GM23338 (cell line): Measurements from ENCODE around the gene PRDM1. TPM values are rescaled to one million over a fixed set of nuclear protein-coding genes. Genes with fewer than 3 reads are reported as not detected.

Experiments used
- ATAC-seq: fragments of 200-7000 bp; cut with Tn5 transposase; 3 replicates; pipeline ENCODE4 v1.9.1; 2020
- DNase-seq: peaks from one replicate; pipeline ENCODE4 v3.0.0-alpha.2; 2015; ENCODE audit warnings: low spot score
- H2AFZ ChIP-seq: fragments of 200-600 bp; sonication (generic); 2 replicates; pipeline ENCODE4 v1.8.0; 2016; ENCODE audit warnings: antibody characterized with exemption, mild to moderate bottlenecking, moderate library complexity
- H3F3A ChIP-seq: fragments of 200-600 bp; sonication (generic); replicated peaks from 2 replicates; pipeline ENCODE4 v1.8.0; 2017; ENCODE audit warnings: antibody characterized with exemption, mixed run types, low read depth
- H3K27ac ChIP-seq: fragments of 200-600 bp; sonication (generic); 2 replicates; pipeline ENCODE4 v1.6.1; 2016; ENCODE audit warnings: low read depth
- H3K27me3 ChIP-seq: fragments of 200-600 bp; sonication (generic); 2 replicates; pipeline ENCODE4 v1.8.0; 2016; ENCODE audit warnings: mild to moderate bottlenecking, mixed run types, moderate library complexity; ENCODE audit not compliant: insufficient read depth
- H3K36me3 ChIP-seq: fragments of 200-600 bp; sonication (generic); 2 replicates; pipeline ENCODE4 v1.8.0; 2016; ENCODE audit warnings: mild to moderate bottlenecking; ENCODE audit not compliant: insufficient read depth
- H3K4me1 ChIP-seq: fragments of 200-600 bp; sonication (generic); 2 replicates; pipeline ENCODE4 v1.8.0; 2016; ENCODE audit warnings: mild to moderate bottlenecking, moderate library complexity; ENCODE audit not compliant: insufficient read depth
- H3K4me2 ChIP-seq: fragments of 200-600 bp; sonication (generic); 2 replicates; pipeline ENCODE4 v1.7.1; 2017; ENCODE audit warnings: mixed run types
- H3K4me3 ChIP-seq: fragments of 200-600 bp; sonication (generic); 2 replicates; pipeline ENCODE4 v1.6.1; 2016; ENCODE audit warnings: mixed run types
- H3K79me2 ChIP-seq: fragments of 200-600 bp; sonication (generic); replicated peaks from 2 replicates; pipeline ENCODE4 v1.8.0; 2017; ENCODE audit warnings: mild to moderate bottlenecking; ENCODE audit not compliant: insufficient read depth
- H3K9me2 ChIP-seq: fragments of 200-600 bp; sonication (generic); 2 replicates; pipeline ENCODE4 v1.8.0; 2017; ENCODE audit not compliant: insufficient read depth
- H4K20me1 ChIP-seq: fragments of 200-600 bp; sonication (generic); replicated peaks from 2 replicates; pipeline ENCODE4 v1.8.0; 2017; ENCODE audit warnings: mild to moderate bottlenecking; ENCODE audit not compliant: insufficient read depth
- H3K27ac Mint-ChIP-seq: 2 replicates; pipeline ENCODE4 v1.8.0; 2020; ENCODE audit warnings: inconsistent platforms, mild to moderate bottlenecking, moderate library complexity, mixed read lengths
- H3K27me3 Mint-ChIP-seq: 3 replicates; pipeline ENCODE4 v1.8.0; 2022; ENCODE audit warnings: low read depth, mild to moderate bottlenecking, moderate library complexity, mixed read lengths, inconsistent platforms; ENCODE audit not compliant: insufficient read depth, poor library complexity
- H3K36me3 Mint-ChIP-seq: 3 replicates; pipeline ENCODE4 v1.8.0; 2021; ENCODE audit warnings: low read depth, mild to moderate bottlenecking, inconsistent platforms, moderate library complexity, mixed read lengths
- H3K4me1 Mint-ChIP-seq: 3 replicates; pipeline ENCODE4 v1.8.0; 2020; ENCODE audit warnings: mild to moderate bottlenecking, inconsistent platforms, mixed read lengths
- H3K4me3 Mint-ChIP-seq: 3 replicates; pipeline ENCODE4 v1.8.0; 2021; ENCODE audit warnings: moderate library complexity, mild to moderate bottlenecking, inconsistent platforms, mixed read lengths
- H3K9me3 Mint-ChIP-seq: 3 replicates; pipeline ENCODE4 v1.8.0; 2020; ENCODE audit warnings: moderate library complexity, mild to moderate bottlenecking, inconsistent platforms, mixed read lengths
- ETS1 ChIP-seq: IDR thresholded peaks from 2 replicates; pipeline ENCODE4 v1.6.1; 2016; ENCODE audit warnings: antibody characterized with exemption
- EZH2phosphoT487 ChIP-seq: fragments of 200-600 bp; sonication (generic); IDR thresholded peaks from one replicate; pipeline ENCODE4 v1.8.1; 2018; ENCODE audit warnings: antibody characterized with exemption; ENCODE audit not compliant: unreplicated experiment
- STAT1 ChIP-seq: IDR thresholded peaks from one replicate; pipeline ENCODE4 v1.6.1; 2016; ENCODE audit warnings: antibody characterized with exemption; ENCODE audit not compliant: unreplicated experiment
- ZNF114 ChIP-seq: fragments of 250-450 bp; sonication (Bioruptor Pico); IDR thresholded peaks from 2 replicates; pipeline ENCODE4 v1.5.0; 2020; ENCODE audit warnings: mild to moderate bottlenecking, moderate library complexity
- ZNF462 ChIP-seq: fragments of 250-450 bp; sonication (Bioruptor Pico); IDR thresholded peaks from 2 replicates; pipeline ENCODE4 v1.5.0; 2020; ENCODE audit warnings: mild to moderate bottlenecking, moderate library complexity
- polyA plus RNA-seq: library from polyadenylated mRNA; unstranded; fragments of >200 nt; fragmentation: Nextera tagmentation; extraction: Ambion mirVana; gene quantifications from 2 replicates; pipeline ENCODE4 v1.2.1, GENCODE V29; 2016
- total RNA-seq: library from RNA; depleted of rRNA; stranded (reverse); fragments of >200 nt; shearing (Covaris generic); gene quantifications from 2 replicates; pipeline ENCODE4 v1.2.3, GENCODE V29; 2014

The PRDM1 gene
- total and polyA plus RNA-seq, 2 experiments from 2014 or later = 0.65 to 0.73 TPM

- TF ChIP-seq ZNF462 (CRISPR knock-in tag) = no peak
- no peak for TF ChIP-seq ETS1
- TF ChIP-seq EZH2phosphoT487 = no peak
- TF ChIP-seq STAT1 = no peak
Observed at GRCh38 chr6:106104941-106105340, 18.8 kb downstream of the PRDM1 start (continued).

DNA sequence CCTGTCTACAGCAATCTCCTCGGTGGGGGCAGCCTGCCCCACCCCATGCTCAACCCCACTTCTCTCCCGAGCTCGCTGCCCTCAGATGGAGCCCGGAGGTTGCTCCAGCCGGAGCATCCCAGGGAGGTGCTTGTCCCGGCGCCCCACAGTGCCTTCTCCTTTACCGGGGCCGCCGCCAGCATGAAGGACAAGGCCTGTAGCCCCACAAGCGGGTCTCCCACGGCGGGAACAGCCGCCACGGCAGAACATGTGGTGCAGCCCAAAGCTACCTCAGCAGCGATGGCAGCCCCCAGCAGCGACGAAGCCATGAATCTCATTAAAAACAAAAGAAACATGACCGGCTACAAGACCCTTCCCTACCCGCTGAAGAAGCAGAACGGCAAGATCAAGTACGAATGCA, 19.4 kb downstream of the PRDM1 start:
- Mint-ChIP-seq H3K27me3 (peaks cover 4% of the 10 kb centered on the region), H3K27ac (no peak overlapping the region), H3K36me3 (no peaks in the 10 kb centered on the region), H3K4me3 (no peak overlapping the region), H3K4me1 (peaks cover 11% of the 10 kb centered on the region), H3K9me3 (no peaks in the 10 kb centered on the region)
- Histone ChIP-seq H3F3A (no peaks in the 10 kb centered on the region), H3K4me2 (no peak overlapping the region), H3K79me2 (no peaks in the 10 kb centered on the region), H3K27me3 (peaks cover 2% of the 10 kb centered on the region; the same call in 1 of the 2 replicates), H3K27ac (no peak overlapping the region), H3K9me2 (no peaks in the 10 kb centered on the region), H3K4me1 (peaks cover 5% of the 10 kb centered on the region; the same call in 1 of the 2 replicates), H3K36me3 (no peaks in the 10 kb centered on the region), H3K4me3 (no peak overlapping the region), H4K20me1 (no peaks in the 10 kb centered on the region), H2AFZ (no peak overlapping the region; the same call in 1 of the 2 replicates)
- ATAC-seq = no peak
- DNase-seq = no peak
- TF ChIP-seq ZNF462 (CRISPR knock-in tag) = no peak
- TF ChIP-seq ZNF114 (CRISPR knock-in tag) = no peak
